Nephron (organoid): ENCODE results near the gene ZNF641.

Experiments used
- H3K27ac Mint-ChIP-seq, 3 experiments: 2 replicates each; pipeline ENCODE4 v1.8.0; 2020; ENCODE audit warnings: mixed read lengths in 3 of 3, mild to moderate bottlenecking in 2 of 3, moderate library complexity in 1 of 3
- H3K27me3 Mint-ChIP-seq: 2 replicates; pipeline ENCODE4 v1.8.0; 2021; ENCODE audit warnings: low read depth, mild to moderate bottlenecking, moderate library complexity, mixed read lengths
- H3K36me3 Mint-ChIP-seq: 2 replicates; pipeline ENCODE4 v1.8.0; 2020; ENCODE audit warnings: low read depth, mixed read lengths
- H3K4me1 Mint-ChIP-seq: 2 replicates; pipeline ENCODE4 v1.8.0; 2020; ENCODE audit warnings: mixed read lengths
- H3K4me3 Mint-ChIP-seq, 3 experiments: 2 replicates each; pipeline ENCODE4 v1.8.0; 2020; ENCODE audit warnings: mild to moderate bottlenecking in 3 of 3, mixed read lengths in 3 of 3, moderate library complexity in 2 of 3
- H3K9me3 Mint-ChIP-seq: 2 replicates; pipeline ENCODE4 v1.8.0; 2020; ENCODE audit warnings: mixed read lengths
- TF ChIP-seq, protein P1 (sequence below), 3 experiments: fragments of 200-600 bp; sonication (generic); IDR thresholded peaks; one replicate each; pipeline ENCODE4 v1.5.0; 2021; ENCODE audit warnings: antibody characterized with exemption in 3 of 3; ENCODE audit not compliant: unreplicated experiment in 3 of 3

Gene ZNF641

DNA sequence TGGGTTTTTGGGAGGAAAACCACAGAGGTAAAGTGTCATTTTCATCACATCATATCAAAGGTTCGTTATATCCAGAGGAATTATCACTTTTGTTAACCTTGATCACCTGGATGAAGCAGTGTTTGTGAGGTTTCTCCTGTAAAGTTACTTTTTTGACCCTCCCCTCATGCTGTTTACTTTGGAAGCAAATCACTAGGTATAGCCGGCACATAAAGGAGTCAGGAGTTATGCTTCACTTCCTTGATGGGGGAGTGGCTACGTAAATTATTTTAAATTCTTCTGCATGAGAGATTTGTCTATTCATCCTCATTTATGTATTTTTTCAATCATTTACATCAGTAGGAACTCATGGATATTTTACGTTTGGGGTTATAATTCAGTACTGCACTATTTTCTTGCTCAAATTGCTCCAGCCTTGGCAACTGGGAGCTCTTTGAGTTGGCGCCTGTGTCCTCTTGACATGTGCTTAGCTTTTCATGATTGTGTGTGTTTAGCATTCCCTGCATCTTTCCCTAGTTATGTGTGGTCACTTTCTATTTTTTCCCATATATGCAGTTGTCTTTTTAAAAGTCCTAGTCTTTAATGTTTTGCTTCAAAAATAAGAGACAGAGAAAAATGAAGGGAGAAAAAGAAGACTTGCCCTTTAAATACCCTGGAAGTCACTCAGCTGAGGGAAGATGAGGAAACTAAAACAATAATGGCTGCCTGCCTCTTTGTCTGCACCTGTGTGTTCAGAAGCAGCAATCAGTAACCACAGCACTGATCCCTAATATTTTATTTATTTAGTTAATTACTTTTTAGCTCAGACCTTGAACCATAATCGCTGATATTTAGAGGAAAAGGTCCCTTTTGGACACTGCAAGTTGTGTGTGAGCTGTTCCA lies 62.1 kb downstream of the ZNF641 start:
- H3K27ac Mint-ChIP-seq = no peak overlapping the region
- no peak overlapping the region for H3K4me3 Mint-ChIP-seq
- no peaks in the 10 kb centered on the region for H3K9me3 Mint-ChIP-seq
- no peaks in the 10 kb centered on the region for H3K4me1 Mint-ChIP-seq
- peaks cover 13% of the 10 kb centered on the region for H3K27me3 Mint-ChIP-seq
- no peaks in the 10 kb centered on the region for H3K36me3 Mint-ChIP-seq
- TF ChIP-seq, protein P1, sequence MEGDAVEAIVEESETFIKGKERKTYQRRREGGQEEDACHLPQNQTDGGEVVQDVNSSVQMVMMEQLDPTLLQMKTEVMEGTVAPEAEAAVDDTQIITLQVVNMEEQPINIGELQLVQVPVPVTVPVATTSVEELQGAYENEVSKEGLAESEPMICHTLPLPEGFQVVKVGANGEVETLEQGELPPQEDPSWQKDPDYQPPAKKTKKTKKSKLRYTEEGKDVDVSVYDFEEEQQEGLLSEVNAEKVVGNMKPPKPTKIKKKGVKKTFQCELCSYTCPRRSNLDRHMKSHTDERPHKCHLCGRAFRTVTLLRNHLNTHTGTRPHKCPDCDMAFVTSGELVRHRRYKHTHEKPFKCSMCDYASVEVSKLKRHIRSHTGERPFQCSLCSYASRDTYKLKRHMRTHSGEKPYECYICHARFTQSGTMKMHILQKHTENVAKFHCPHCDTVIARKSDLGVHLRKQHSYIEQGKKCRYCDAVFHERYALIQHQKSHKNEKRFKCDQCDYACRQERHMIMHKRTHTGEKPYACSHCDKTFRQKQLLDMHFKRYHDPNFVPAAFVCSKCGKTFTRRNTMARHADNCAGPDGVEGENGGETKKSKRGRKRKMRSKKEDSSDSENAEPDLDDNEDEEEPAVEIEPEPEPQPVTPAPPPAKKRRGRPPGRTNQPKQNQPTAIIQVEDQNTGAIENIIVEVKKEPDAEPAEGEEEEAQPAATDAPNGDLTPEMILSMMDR (IDR thresholded peaks at IDR 0.05; ENCODE audit: unreplicated experiment in 3 of 3) = no peak
